Measurements from ENCODE around the gene SCARF2. TPM values are rescaled to one million over a fixed set of nuclear protein-coding genes. Genes with fewer than 3 reads are reported as not detected.

The SCARF2 gene
- total and polyA plus RNA-seq, 2 experiments from 2014 or later, result 1.8 to 16.6 TPM

DNA sequence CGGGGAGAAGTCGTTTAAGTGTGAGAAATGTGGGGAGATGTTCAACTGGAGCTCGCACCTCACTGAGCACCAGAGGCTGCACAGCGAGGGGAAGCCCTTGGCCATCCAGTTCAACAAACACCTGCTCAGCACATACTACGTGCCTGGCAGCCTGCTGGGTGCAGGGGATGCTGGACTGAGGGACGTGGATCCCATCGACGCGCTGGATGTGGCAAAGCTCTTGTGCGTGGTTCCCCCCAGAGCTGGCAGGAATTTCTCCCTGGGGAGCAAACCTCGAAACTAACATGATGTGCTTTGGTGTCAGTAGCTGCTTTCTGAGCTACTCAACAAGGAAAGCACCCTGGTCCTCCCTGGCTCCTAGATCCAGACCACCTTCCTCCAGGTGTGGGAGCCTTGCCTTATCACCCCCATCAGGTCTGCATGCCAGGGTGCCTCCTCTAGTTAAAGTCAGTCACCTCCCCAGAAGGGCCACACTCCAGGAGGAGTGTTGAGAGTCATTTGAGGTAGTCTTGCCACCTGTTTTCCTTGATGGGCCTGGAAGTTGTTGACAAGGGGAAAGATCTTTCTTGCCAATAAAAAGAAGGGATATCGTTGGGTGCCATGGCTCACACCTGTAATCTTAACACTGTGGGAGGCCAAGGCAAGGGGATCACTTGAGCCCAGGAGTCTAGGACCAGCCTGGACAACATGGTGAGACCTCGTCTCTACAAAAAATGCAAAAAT, 30.8 kb downstream of the SCARF2 start (continued):
- TF ChIP-seq ZNF462 (CRISPR knock-in tag; IDR thresholded peaks at IDR 0.05) (no peak), CREB1 (CRISPR knock-in tag; IDR thresholded peaks at IDR 0.05; ENCODE audit: low read depth) (no peak)
- TF ChIP-seq, protein P1, sequence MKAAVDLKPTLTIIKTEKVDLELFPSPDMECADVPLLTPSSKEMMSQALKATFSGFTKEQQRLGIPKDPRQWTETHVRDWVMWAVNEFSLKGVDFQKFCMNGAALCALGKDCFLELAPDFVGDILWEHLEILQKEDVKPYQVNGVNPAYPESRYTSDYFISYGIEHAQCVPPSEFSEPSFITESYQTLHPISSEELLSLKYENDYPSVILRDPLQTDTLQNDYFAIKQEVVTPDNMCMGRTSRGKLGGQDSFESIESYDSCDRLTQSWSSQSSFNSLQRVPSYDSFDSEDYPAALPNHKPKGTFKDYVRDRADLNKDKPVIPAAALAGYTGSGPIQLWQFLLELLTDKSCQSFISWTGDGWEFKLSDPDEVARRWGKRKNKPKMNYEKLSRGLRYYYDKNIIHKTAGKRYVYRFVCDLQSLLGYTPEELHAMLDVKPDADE (IDR thresholded peaks at IDR 0.05), result no peak

- H3K79me2 ChIP-seq (replicated peaks; ENCODE audit: insufficient read depth), result no peaks in the 10 kb centered on the region
- no peaks in the 10 kb centered on the region; the same call in 1 of the 2 replicates for H3K36me3 ChIP-seq (ENCODE audit: insufficient read depth)
- no peaks in the 10 kb centered on the region for H3F3A ChIP-seq (replicated peaks; ENCODE audit: low read depth)
- no peak overlapping the region for H3K4me2 ChIP-seq
- ATAC-seq (no peak), DNase-seq (ENCODE audit: low spot score) (no peak)
- H3K4me1 Mint-ChIP-seq, result no peaks in the 10 kb centered on the region; the same call in 2 of the 3 replicates
- H3K27me3 Mint-ChIP-seq (ENCODE audit: insufficient read depth, low read depth, poor library complexity), result peaks cover 3% of the 10 kb centered on the region
- peaks cover 2% of the 10 kb centered on the region; the same call in 2 of the 3 replicates for H3K9me3 Mint-ChIP-seq
- TF ChIP-seq, protein P2, sequence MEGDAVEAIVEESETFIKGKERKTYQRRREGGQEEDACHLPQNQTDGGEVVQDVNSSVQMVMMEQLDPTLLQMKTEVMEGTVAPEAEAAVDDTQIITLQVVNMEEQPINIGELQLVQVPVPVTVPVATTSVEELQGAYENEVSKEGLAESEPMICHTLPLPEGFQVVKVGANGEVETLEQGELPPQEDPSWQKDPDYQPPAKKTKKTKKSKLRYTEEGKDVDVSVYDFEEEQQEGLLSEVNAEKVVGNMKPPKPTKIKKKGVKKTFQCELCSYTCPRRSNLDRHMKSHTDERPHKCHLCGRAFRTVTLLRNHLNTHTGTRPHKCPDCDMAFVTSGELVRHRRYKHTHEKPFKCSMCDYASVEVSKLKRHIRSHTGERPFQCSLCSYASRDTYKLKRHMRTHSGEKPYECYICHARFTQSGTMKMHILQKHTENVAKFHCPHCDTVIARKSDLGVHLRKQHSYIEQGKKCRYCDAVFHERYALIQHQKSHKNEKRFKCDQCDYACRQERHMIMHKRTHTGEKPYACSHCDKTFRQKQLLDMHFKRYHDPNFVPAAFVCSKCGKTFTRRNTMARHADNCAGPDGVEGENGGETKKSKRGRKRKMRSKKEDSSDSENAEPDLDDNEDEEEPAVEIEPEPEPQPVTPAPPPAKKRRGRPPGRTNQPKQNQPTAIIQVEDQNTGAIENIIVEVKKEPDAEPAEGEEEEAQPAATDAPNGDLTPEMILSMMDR (conservative IDR thresholded peaks at IDR 0.05; ENCODE audit: low read depth in 2 of 2), result peak in 1 of 2 experiments; percentile 8; a peak in 1 of 4 replicates
- no peak for TF ChIP-seq JUNB (IDR thresholded peaks at IDR 0.05; ENCODE audit: unreplicated experiment)
- no peak overlapping the region for H3K4me3 Mint-ChIP-seq
- no peaks in the 10 kb centered on the region for H3K9me2 ChIP-seq (ENCODE audit: insufficient read depth)
- H3K36me3 Mint-ChIP-seq (ENCODE audit: low read depth), result peaks cover 52% of the 10 kb centered on the region
- H3K4me1 ChIP-seq (ENCODE audit: insufficient read depth), result no peaks in the 10 kb centered on the region
- H3K27ac ChIP-seq (ENCODE audit: low read depth), result no peak overlapping the region
- H3K27ac Mint-ChIP-seq, result no peak overlapping the region
- no peaks in the 10 kb centered on the region for H3K27me3 ChIP-seq (ENCODE audit: insufficient read depth)
- H2AFZ ChIP-seq, result no peak overlapping the region
- H3K4me3 ChIP-seq, result no peak overlapping the region
- H4K20me1 ChIP-seq (replicated peaks; ENCODE audit: insufficient read depth), result no peaks in the 10 kb centered on the region; the same call in 1 of the 2 replicates
Observed at GRCh38 chr22:20405931-20406685, 31.5 kb downstream of the SCARF2 start.

All from GM23338 (cell line).